Left ventricle myocardium inferior (tissue), 1 donor: ENCODE results near the gene ZMPSTE24. TPM values are rescaled to one million over a fixed set of nuclear protein-coding genes. Genes with fewer than 3 reads are reported as not detected.

Experiments used
- DNase-seq: peaks from one replicate; pipeline ENCODE4 v3.0.0-alpha.2; 2020
- H3K27ac ChIP-seq: fragments of 200-600 bp; replicated peaks from 2 replicates; pipeline ENCODE4 v1.8.0; 2021
- H3K27me3 ChIP-seq: fragments of 200-600 bp; 2 replicates; pipeline ENCODE4 v1.8.0; 2021; ENCODE audit warnings: low read depth
- H3K36me3 ChIP-seq: fragments of 200-600 bp; 2 replicates; pipeline ENCODE4 v1.8.0; 2021
- H3K4me1 ChIP-seq: fragments of 200-600 bp; 2 replicates; pipeline ENCODE4 v1.8.0; 2021
- H3K4me3 ChIP-seq: fragments of 200-600 bp; 2 replicates; pipeline ENCODE4 v1.8.0; 2021; ENCODE audit warnings: mild to moderate bottlenecking, moderate library complexity
- H3K9me3 ChIP-seq: fragments of 200-600 bp; replicated peaks from 2 replicates; pipeline ENCODE4 v1.8.0; 2021
- CTCF ChIP-seq: fragments of 200-600 bp; IDR thresholded peaks from 2 replicates; pipeline ENCODE4 v1.8.0; 2021; ENCODE audit warnings: antibody characterized with exemption, mild to moderate bottlenecking, borderline replicate concordance
- intact Hi-C: fragments of 100-400 bp; cut with micrococcal nuclease; formaldehyde crosslinking; loops from one replicate; pipeline ENCODE4 v1.11.0; 2022
- total RNA-seq: library from RNA; stranded (reverse); fragmentation: NEBNext Ultra II Directional; extraction: Animal tissue kit (Norgen Biotek cat#: 25700); gene quantifications from one replicate; pipeline ENCODE4 v1.2.1, GENCODE V29; 2021
- donor health status: DM: no; HTN: yes; CAD: no; lungs with severe emphysema.

The ZMPSTE24 gene
- total RNA-seq, 1 donor from 2014 or later: 33.8 TPM

DNA sequence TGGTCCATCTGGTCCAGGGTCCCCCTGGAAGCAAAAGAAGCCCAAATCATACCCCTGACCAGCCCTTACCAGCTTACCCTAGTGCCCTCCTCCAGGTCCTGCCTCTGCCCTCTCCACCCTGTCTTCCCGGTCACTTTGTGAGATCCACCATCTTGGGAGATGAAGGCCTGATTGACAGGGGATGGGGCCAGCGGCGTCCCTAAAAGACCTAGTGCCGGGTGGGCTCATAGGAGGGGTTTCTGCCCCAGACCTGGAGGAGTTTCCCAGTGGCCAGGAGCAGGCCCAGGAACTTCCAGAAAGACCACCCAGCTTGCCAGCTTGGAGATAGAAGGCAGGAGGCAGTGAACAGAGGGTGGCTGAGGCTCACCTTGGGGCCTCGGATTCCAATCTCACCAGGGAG lies 53.7 kb downstream of the ZMPSTE24 start:
- no peak for TF ChIP-seq CTCF
- no peak overlapping the region for H3K27ac ChIP-seq
- DNase-seq: no peak
- peaks cover 21% of the 10 kb centered on the region for H3K27me3 ChIP-seq
- H3K4me1 ChIP-seq: peaks cover 29% of the 10 kb centered on the region
- no peaks in the 10 kb centered on the region for H3K9me3 ChIP-seq
- no peak overlapping the region for H3K4me3 ChIP-seq
- intact Hi-C loops: no loop called here
- no peaks in the 10 kb centered on the region for H3K36me3 ChIP-seq

GRCh38 chr1:40312238-40313205 lies 54.5 kb downstream of the ZMPSTE24 start:
- peak; percentile 45 for DNase-seq
- peaks cover 29% of the 10 kb centered on the region for H3K27me3 ChIP-seq
- H3K4me1 ChIP-seq: peaks cover 35% of the 10 kb centered on the region
- no peak overlapping the region for H3K27ac ChIP-seq
- intact Hi-C loops: no loop called here
- TF ChIP-seq CTCF: no peak
- H3K4me3 ChIP-seq: no peak overlapping the region
- no peaks in the 10 kb centered on the region for H3K36me3 ChIP-seq
- no peaks in the 10 kb centered on the region for H3K9me3 ChIP-seq

DNA sequence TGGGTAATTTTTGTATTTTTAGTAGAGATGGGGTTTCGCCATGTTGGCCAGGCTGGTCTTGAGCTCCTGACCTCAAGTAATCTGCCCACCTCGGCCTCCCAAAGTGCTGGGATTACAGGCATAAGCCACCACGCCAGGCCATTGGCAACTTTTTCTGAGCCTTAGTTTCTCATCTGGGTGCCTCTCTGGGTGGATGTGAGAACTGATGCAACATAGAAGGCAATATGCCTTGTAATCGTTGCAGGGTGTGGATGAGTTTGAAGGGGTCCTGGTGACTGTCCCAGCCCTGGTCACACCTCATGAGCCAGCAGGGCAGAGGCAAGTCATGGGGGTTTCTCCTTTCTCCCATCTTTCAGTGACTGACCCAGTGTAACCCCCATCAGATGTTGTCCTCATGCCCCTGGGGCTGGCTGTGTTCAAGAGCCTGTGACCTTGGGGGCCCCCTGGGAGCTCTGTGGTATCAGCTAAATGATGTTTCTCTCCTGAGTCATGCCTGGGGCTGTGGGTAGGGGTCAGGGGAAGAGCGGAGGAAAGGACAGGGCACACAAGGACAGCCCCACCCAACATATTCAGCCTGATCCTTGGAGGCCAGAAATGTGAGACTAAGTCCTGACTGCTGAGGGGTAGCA lies 55.4 kb downstream of the ZMPSTE24 start:
- H3K27me3 ChIP-seq: peaks cover 38% of the 10 kb centered on the region
- no peaks in the 10 kb centered on the region for H3K9me3 ChIP-seq
- H3K27ac ChIP-seq: no peak overlapping the region
- intact Hi-C loops: no loop called here
- H3K36me3 ChIP-seq: no peaks in the 10 kb centered on the region
- no peak overlapping the region for H3K4me3 ChIP-seq
- no peak for TF ChIP-seq CTCF
- peaks cover 31% of the 10 kb centered on the region for H3K4me1 ChIP-seq
- no peak for DNase-seq

- TF ChIP-seq CTCF: no peak
- Histone ChIP-seq H3K9me3 (no peaks in the 10 kb centered on the region), H3K27ac (no peak overlapping the region), H3K36me3 (no peaks in the 10 kb centered on the region), H3K4me3 (no peak overlapping the region), H3K27me3 (peaks cover 45% of the 10 kb centered on the region), H3K4me1 (peaks cover 28% of the 10 kb centered on the region)
- DNase-seq: no peak
- intact Hi-C loops: no loop called here
Observed at GRCh38 chr1:40313958-40314720, 56.1 kb downstream of the ZMPSTE24 start.

DNA sequence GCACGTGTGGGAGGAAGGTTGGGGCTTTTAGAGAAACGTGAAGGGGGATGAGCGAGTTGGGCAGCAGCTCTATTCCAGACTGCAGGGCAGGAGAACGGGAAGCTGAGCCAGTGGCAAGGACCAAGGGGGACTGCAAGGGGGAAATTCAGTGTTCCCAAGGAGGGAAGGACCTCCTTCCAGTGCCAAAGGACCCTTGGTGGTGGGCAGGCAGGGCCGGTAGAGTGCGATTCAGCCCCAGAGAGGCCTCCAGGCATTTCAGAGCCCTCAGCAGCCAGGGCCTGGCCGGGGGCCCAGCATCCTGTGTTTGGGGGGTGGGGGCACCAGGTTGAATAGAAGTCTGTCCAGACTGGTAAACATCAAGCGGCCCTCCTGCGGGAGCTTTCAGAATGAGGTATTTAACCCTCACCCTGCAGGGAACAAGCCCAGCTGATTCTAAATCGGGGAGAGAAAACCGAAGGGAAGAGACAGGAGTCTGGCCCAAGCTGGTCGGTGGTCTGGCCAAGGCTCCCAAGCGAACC lies 56.7 kb downstream of the ZMPSTE24 start:
- no peaks in the 10 kb centered on the region for H3K36me3 ChIP-seq
- DNase-seq: no peak

More for the DNA sequence above, 56.7 kb downstream of the ZMPSTE24 start:
- TF ChIP-seq CTCF: no peak
- intact Hi-C loops: no loop called here
- H3K9me3 ChIP-seq: no peaks in the 10 kb centered on the region
- H3K27me3 ChIP-seq: peaks cover 51% of the 10 kb centered on the region
- no peak overlapping the region for H3K27ac ChIP-seq
- H3K4me3 ChIP-seq: peak overlapping the region; percentile 66
- H3K4me1 ChIP-seq: peaks cover 28% of the 10 kb centered on the region
